ENCODE measurements around the gene CUBN. TPM values are rescaled to one million over a fixed set of nuclear protein-coding genes. Genes with fewer than 3 reads are reported as not detected.

CUBN gene
- polyA plus RNA-seq, 4 donors: 0.18 to 161 TPM; not detected in 2

DNA sequence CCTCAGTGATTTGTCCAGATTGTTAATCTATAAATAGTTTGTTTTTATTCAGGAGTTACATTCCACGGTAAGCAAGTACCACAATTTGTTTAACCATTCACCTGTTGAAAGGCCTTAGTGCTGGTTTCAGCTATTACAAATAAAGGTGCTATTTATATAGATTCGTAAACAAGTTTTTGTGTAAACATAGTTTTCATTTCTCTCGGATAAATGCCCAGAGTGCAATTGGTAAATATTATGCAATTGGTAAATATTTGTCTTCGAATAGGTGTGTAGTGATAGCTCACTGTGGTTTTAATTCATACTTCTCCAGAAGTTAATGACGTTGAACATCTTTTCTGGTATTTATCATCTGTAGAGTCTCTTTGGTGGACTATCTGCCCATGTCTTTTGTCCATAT is 235.9 kb downstream of the CUBN start:
- Histone ChIP-seq H3K27me3 (ENCODE audit: control insufficient read depth in 3 of 3, insufficient read depth in 3 of 3, low read length in 3 of 3) (no peaks in the 10 kb centered on the region), H3K4me3 (ENCODE audit: low read depth in 1 of 3, low read length in 3 of 3) (no peak overlapping the region), H3K27ac (ENCODE audit: low read depth in 1 of 3, low read length in 2 of 3) (no peak overlapping the region), H3K4me1 (ENCODE audit: control insufficient read depth in 3 of 3, insufficient read depth in 2 of 3, low read depth in 1 of 3, low read length in 2 of 3) (no peaks in the 10 kb centered on the region), H3K36me3 (ENCODE audit: control insufficient read depth in 3 of 3, insufficient read depth in 2 of 3, low read depth in 1 of 3, low read length in 3 of 3) (peaks cover 0 to 4% (median 0%) of the 10 kb centered on the region in 3 donors), H3K9me3 (ENCODE audit: control insufficient read depth in 2 of 2, insufficient read depth in 1 of 2, low read depth in 1 of 2, low read length in 1 of 2) (no peaks in the 10 kb centered on the region)
- 31 to 60% (median 43%) methylated on average over 5 of the region's 5 CpGs for WGBS, 3 donors
- DNase-seq (no peak), FAIRE-seq (no peak)

DNA sequence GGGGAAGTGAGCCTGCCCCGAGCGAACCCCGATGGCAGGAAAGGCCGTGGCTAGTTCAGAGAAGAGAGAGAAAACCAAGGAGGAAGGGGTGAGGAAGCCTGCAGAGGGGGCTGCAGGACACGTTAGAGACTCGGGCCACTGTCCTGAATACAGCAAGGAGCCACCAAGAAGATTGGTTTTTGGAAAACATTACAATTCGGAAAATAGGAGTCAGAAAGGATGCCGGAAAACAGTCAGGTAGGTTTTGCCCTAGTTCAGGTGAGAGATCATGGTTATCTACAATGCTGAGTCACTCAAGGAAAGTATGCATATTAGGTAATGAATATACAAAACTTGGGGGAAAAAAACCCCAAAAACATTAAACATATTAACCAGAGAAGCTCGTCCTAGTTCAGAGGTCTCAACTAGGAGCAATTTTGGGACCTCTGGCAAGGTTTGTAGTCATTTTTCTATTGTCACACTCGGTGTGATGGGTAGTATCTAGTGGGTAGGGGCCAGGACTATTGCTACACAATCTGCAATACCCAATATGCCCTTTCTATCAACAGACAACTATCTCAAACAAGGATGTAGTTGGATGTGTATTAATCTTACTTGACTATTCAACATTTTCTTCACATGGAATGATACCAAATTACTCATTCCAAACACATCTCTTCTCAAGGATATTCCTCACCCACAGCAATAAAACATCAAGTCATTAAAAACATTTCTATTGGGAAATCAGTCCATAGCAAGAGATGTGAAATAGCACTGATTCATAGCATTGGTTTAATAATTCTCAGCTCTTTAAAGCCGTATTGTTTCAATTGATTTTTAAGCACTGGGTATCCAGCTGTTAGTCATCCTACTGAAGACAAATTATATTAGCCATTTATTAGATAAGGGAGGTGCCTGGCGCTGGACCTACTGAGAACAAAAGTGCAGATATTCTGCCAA is 238.0 kb downstream of the CUBN start:
- Histone ChIP-seq H3K4me1 (ENCODE audit: control insufficient read depth in 3 of 3, insufficient read depth in 2 of 3, low read depth in 1 of 3, low read length in 2 of 3) (no peaks in the 10 kb centered on the region), H3K27me3 (ENCODE audit: control insufficient read depth in 3 of 3, insufficient read depth in 3 of 3, low read length in 3 of 3) (no peaks in the 10 kb centered on the region), H3K9me3 (ENCODE audit: control insufficient read depth in 2 of 2, insufficient read depth in 1 of 2, low read depth in 1 of 2, low read length in 1 of 2) (no peaks in the 10 kb centered on the region), H3K27ac (ENCODE audit: low read depth in 1 of 3, low read length in 2 of 3) (peak overlapping the region in 1 of 3 donors; percentile 12), H3K4me3 (ENCODE audit: low read depth in 1 of 3, low read length in 3 of 3) (peak overlapping the region in 1 of 3 donors; percentile 5), H3K36me3 (ENCODE audit: control insufficient read depth in 3 of 3, insufficient read depth in 2 of 3, low read depth in 1 of 3, low read length in 3 of 3) (no peaks in the 10 kb centered on the region)
- WGBS, 3 donors: 20 to 33% (median 33%) methylated on average over 12 of the region's 12 CpGs
- FAIRE-seq: no peak
- peak; percentile 28 to 30 for DNase-seq

DNA sequence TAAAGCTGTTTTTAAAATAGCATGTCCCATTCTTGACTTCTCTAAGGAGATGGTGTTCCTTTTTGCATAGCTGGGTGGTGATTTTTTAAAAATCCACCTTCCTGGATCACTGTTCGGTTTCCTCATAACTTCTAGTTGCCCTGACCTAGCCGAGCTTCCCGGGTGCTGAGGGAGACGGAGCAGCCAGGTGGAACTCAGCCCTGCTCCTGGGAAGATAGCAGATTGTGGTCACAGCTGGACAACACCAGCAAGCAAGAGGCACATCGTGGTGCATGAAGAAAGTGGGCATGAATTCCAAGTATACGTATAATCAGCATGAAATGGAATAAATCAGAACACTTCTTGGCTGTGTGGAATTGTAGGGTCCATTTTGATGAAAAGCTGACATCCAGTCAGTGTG is 238.9 kb downstream of the CUBN start:
- DNase-seq: no peak
- Histone ChIP-seq H3K9me3 (ENCODE audit: control insufficient read depth in 2 of 2, insufficient read depth in 1 of 2, low read depth in 1 of 2, low read length in 1 of 2) (no peaks in the 10 kb centered on the region), H3K27me3 (ENCODE audit: control insufficient read depth in 3 of 3, insufficient read depth in 3 of 3, low read length in 3 of 3) (no peaks in the 10 kb centered on the region), H3K4me3 (ENCODE audit: low read depth in 1 of 3, low read length in 3 of 3) (no peak overlapping the region), H3K4me1 (ENCODE audit: control insufficient read depth in 3 of 3, insufficient read depth in 2 of 3, low read depth in 1 of 3, low read length in 2 of 3) (no peaks in the 10 kb centered on the region), H3K36me3 (ENCODE audit: control insufficient read depth in 3 of 3, insufficient read depth in 2 of 3, low read depth in 1 of 3, low read length in 3 of 3) (no peaks in the 10 kb centered on the region), H3K27ac (ENCODE audit: low read depth in 1 of 3, low read length in 2 of 3) (no peak overlapping the region)
- no peak for FAIRE-seq
- 81 to 89% (median 86%) methylated on average over 6 of the region's 6 CpGs for WGBS, 3 donors

DNA sequence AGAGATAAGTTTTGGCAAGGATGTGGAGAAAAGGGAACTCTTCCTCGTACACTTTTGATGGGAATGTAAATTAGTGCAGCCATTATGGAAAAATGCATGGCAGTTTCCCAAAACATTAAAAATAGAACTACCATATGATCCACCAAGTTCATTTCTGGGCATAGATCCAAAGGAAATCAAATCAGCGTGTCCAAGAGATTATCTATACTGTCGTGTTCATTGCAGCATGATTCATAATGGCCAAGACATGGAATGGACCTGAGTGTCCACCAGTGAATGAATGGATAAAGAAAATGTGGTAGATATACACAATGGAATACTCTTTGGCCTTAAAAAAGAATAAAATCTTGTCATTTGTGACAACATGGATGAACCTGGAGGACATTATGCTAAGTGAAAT is 242.0 kb downstream of the CUBN start:
- Histone ChIP-seq H3K27me3 (ENCODE audit: control insufficient read depth in 3 of 3, insufficient read depth in 3 of 3, low read length in 3 of 3) (no peaks in the 10 kb centered on the region), H3K27ac (ENCODE audit: low read depth in 1 of 3, low read length in 2 of 3) (no peak overlapping the region), H3K4me3 (ENCODE audit: low read depth in 1 of 3, low read length in 3 of 3) (no peak overlapping the region), H3K9me3 (ENCODE audit: control insufficient read depth in 2 of 2, insufficient read depth in 1 of 2, low read depth in 1 of 2, low read length in 1 of 2) (no peaks in the 10 kb centered on the region), H3K36me3 (ENCODE audit: control insufficient read depth in 3 of 3, insufficient read depth in 2 of 3, low read depth in 1 of 3, low read length in 3 of 3) (no peaks in the 10 kb centered on the region), H3K4me1 (ENCODE audit: control insufficient read depth in 3 of 3, insufficient read depth in 2 of 3, low read depth in 1 of 3, low read length in 2 of 3) (no peaks in the 10 kb centered on the region)
- 24 to 32% (median 30%) methylated on average over 3 of the region's 3 CpGs for WGBS, 3 donors
- DNase-seq (no peak), FAIRE-seq (no peak)

DNA sequence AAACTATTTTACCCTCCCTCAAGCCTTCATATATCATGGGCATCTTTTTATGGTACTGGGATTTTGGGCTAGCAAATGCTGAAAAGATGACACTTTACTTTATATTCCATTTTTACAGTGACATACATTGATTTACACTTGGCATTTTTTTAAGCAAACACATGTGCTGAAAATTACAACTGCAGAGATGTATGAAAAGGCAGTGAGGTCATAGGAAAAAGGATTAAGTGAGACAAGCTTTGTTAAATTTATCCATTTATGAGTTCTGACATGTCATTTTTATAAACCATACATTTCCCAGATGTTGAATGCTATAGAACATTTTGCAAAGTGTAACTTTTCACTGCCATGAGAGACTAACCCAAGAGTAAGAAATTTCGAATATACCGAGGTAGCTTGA is 243.6 kb downstream of the CUBN start:
- no peaks in the 10 kb centered on the region for H3K36me3 ChIP-seq (ENCODE audit: control insufficient read depth in 3 of 3, insufficient read depth in 2 of 3, low read depth in 1 of 3, low read length in 3 of 3)
- no peaks in the 10 kb centered on the region for H3K27me3 ChIP-seq (ENCODE audit: control insufficient read depth in 3 of 3, insufficient read depth in 3 of 3, low read length in 3 of 3)
- DNase-seq (no peak), FAIRE-seq (no peak)
- no peak overlapping the region for H3K27ac ChIP-seq (ENCODE audit: low read depth in 1 of 3, low read length in 2 of 3)
- 68 to 95% (median 80%) methylated on average over 2 of the region's 2 CpGs for WGBS, 3 donors
- H3K4me1 ChIP-seq (ENCODE audit: control insufficient read depth in 3 of 3, insufficient read depth in 2 of 3, low read depth in 1 of 3, low read length in 2 of 3): no peaks in the 10 kb centered on the region
- H3K4me3 ChIP-seq (ENCODE audit: low read depth in 1 of 3, low read length in 3 of 3): no peak overlapping the region
- H3K9me3 ChIP-seq (ENCODE audit: control insufficient read depth in 2 of 2, insufficient read depth in 1 of 2, low read depth in 1 of 2, low read length in 1 of 2): no peaks in the 10 kb centered on the region

DNA sequence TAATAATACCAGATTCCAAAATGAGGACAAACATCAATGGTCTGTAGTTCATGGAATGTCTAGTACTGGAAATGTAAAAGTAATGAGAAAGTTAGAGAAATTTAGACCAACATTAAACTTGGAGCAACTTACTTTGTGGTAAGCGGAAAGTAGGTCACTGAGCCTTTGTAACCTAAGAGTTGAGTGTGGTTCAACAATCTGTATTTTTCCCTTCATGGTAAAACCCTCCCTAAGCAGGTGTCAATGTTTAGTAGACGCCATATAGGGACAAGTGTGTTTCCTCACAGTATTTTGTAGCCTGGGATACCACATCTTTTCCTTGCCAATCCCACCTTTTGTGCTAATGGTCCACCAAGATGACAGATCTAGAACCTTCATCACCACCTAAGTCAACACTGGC is 245.1 kb downstream of the CUBN start:
- Histone ChIP-seq H3K27ac (ENCODE audit: low read depth in 1 of 3, low read length in 2 of 3) (no peak overlapping the region), H3K4me3 (ENCODE audit: low read depth in 1 of 3, low read length in 3 of 3) (no peak overlapping the region), H3K27me3 (ENCODE audit: control insufficient read depth in 3 of 3, insufficient read depth in 3 of 3, low read length in 3 of 3) (no peaks in the 10 kb centered on the region), H3K36me3 (ENCODE audit: control insufficient read depth in 3 of 3, insufficient read depth in 2 of 3, low read depth in 1 of 3, low read length in 3 of 3) (no peaks in the 10 kb centered on the region), H3K4me1 (ENCODE audit: control insufficient read depth in 3 of 3, insufficient read depth in 2 of 3, low read depth in 1 of 3, low read length in 2 of 3) (no peaks in the 10 kb centered on the region), H3K9me3 (ENCODE audit: control insufficient read depth in 2 of 2, insufficient read depth in 1 of 2, low read depth in 1 of 2, low read length in 1 of 2) (no peaks in the 10 kb centered on the region)
- no peak for DNase-seq
- no peak for FAIRE-seq
- 87 to 100% (median 90%) methylated on average over 2 of the region's 2 CpGs for WGBS, 3 donors

DNA sequence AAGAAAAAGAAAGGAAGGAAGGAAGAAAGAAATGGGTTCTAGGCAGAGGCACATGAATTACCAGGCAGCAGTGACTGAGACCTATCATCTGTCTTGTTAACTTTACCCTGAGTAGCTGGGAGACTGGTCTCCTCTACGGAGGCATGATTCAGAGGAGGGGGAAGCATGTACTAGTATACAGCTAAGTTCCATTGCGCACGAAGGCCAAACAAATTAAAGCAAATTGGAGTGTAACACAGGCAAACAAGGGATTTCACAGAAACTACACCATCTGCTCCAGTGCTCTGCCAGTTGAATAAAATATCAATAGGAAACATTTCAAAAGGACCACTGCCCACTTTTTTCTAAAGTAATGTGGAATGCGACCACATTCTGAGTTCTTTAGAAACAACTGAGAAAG is 246.5 kb downstream of the CUBN start:
- no peak for DNase-seq
- Histone ChIP-seq H3K27ac (ENCODE audit: low read depth in 1 of 3, low read length in 2 of 3) (no peak overlapping the region), H3K4me1 (ENCODE audit: control insufficient read depth in 3 of 3, insufficient read depth in 2 of 3, low read depth in 1 of 3, low read length in 2 of 3) (no peaks in the 10 kb centered on the region), H3K27me3 (ENCODE audit: control insufficient read depth in 3 of 3, insufficient read depth in 3 of 3, low read length in 3 of 3) (no peaks in the 10 kb centered on the region), H3K36me3 (ENCODE audit: control insufficient read depth in 3 of 3, insufficient read depth in 2 of 3, low read depth in 1 of 3, low read length in 3 of 3) (no peaks in the 10 kb centered on the region), H3K4me3 (ENCODE audit: low read depth in 1 of 3, low read length in 3 of 3) (no peak overlapping the region), H3K9me3 (ENCODE audit: control insufficient read depth in 2 of 2, insufficient read depth in 1 of 2, low read depth in 1 of 2, low read length in 1 of 2) (no peaks in the 10 kb centered on the region)
- 94% methylated on average over 4 of the region's 4 CpGs for WGBS, 3 donors
- no peak for FAIRE-seq

DNA sequence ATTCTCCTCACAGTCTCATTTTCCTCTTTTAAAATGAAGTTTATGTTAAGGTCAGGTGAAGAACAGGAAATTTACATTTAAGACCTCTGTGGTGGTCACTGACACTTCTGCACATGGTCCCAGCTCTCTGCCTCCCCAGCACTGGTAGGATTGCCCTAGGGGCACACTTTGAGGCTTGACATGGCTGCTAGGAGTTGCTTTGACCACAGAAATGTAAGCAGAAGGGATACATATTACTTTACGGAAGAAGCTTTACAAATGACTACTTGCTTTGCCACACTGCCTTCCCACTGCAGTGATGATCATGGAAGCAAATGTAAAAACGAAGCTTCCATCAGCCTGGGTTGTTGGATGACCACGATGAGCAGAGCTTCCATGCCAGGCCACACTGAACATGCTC is 259.3 kb downstream of the CUBN start:
- FAIRE-seq (no peak), DNase-seq (no peak)
- no peak overlapping the region for H3K27ac ChIP-seq (ENCODE audit: low read depth in 1 of 3, low read length in 2 of 3)
- no peak overlapping the region for H3K4me3 ChIP-seq (ENCODE audit: low read depth in 1 of 3, low read length in 3 of 3)
- H3K4me1 ChIP-seq (ENCODE audit: control insufficient read depth in 3 of 3, insufficient read depth in 2 of 3, low read depth in 1 of 3, low read length in 2 of 3): no peaks in the 10 kb centered on the region
- no peaks in the 10 kb centered on the region for H3K36me3 ChIP-seq (ENCODE audit: control insufficient read depth in 3 of 3, insufficient read depth in 2 of 3, low read depth in 1 of 3, low read length in 3 of 3)
- 77 to 82% (median 82%) methylated on average over 3 of the region's 3 CpGs for whole genome bisulfite sequencing, 3 donors
- no peaks in the 10 kb centered on the region for H3K9me3 ChIP-seq (ENCODE audit: control insufficient read depth in 2 of 2, insufficient read depth in 1 of 2, low read depth in 1 of 2, low read length in 1 of 2)
- no peaks in the 10 kb centered on the region for H3K27me3 ChIP-seq (ENCODE audit: control insufficient read depth in 3 of 3, insufficient read depth in 3 of 3, low read length in 3 of 3)

DNA sequence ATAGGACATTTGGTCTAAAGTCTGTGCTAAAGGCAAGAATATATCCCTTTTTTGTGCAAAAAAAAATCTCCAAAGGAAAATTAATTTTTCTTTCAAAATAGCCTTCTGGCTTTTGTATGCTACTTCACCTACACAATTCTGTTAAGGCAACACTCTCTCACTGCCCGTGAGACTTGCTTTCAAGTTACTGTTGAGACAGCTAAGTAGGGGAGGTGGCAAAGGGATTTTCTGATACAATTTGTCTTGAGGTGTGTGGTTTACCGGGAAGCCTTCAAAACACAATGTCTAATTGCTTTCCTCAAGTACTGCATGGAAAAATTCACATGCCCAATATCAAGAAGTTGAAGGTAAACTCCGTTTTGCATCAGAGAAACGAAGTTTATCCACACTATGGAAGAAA is 261.6 kb downstream of the CUBN start:
- Histone ChIP-seq H3K9me3 (ENCODE audit: control insufficient read depth in 2 of 2, insufficient read depth in 1 of 2, low read depth in 1 of 2, low read length in 1 of 2) (no peaks in the 10 kb centered on the region), H3K4me3 (ENCODE audit: low read depth in 1 of 3, low read length in 3 of 3) (no peak overlapping the region), H3K27me3 (ENCODE audit: control insufficient read depth in 3 of 3, insufficient read depth in 3 of 3, low read length in 3 of 3) (no peaks in the 10 kb centered on the region), H3K36me3 (ENCODE audit: control insufficient read depth in 3 of 3, insufficient read depth in 2 of 3, low read depth in 1 of 3, low read length in 3 of 3) (no peaks in the 10 kb centered on the region), H3K27ac (ENCODE audit: low read depth in 1 of 3, low read length in 2 of 3) (no peak overlapping the region), H3K4me1 (ENCODE audit: control insufficient read depth in 3 of 3, insufficient read depth in 2 of 3, low read depth in 1 of 3, low read length in 2 of 3) (no peaks in the 10 kb centered on the region)
- FAIRE-seq (no peak), DNase-seq (no peak)
- WGBS, 3 donors: 69 to 77% (median 72%) methylated on average over 4 of the region's 4 CpGs
